ENCODE data around the gene DNAJB7.

DNAJB7 gene

GRCh38 chr22:40818747-40819598, 42.9 kb downstream of the DNAJB7 start, which contains the start of gene SLC25A17:
Gene SLC25A17 (minus strand): TSS chr22:40819346. CDS start chr22:40819248, 98 bp downstream.
- TF ChIP-seq, protein P1, sequence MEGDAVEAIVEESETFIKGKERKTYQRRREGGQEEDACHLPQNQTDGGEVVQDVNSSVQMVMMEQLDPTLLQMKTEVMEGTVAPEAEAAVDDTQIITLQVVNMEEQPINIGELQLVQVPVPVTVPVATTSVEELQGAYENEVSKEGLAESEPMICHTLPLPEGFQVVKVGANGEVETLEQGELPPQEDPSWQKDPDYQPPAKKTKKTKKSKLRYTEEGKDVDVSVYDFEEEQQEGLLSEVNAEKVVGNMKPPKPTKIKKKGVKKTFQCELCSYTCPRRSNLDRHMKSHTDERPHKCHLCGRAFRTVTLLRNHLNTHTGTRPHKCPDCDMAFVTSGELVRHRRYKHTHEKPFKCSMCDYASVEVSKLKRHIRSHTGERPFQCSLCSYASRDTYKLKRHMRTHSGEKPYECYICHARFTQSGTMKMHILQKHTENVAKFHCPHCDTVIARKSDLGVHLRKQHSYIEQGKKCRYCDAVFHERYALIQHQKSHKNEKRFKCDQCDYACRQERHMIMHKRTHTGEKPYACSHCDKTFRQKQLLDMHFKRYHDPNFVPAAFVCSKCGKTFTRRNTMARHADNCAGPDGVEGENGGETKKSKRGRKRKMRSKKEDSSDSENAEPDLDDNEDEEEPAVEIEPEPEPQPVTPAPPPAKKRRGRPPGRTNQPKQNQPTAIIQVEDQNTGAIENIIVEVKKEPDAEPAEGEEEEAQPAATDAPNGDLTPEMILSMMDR (IDR thresholded peaks at IDR 0.05; ENCODE audit: insufficient read depth, low read length, poor library complexity, severe bottlenecking), result peak; percentile 52
- Histone ChIP-seq H3K4me3 (replicated peaks; ENCODE audit: low read depth, low read length) (peak within 1 kb of the TSS; percentile 84), H3K27me3 (replicated peaks; ENCODE audit: control insufficient read depth, insufficient read depth, low read length) (no peaks in the 10 kb centered on the region), H3K36me3 (ENCODE audit: control insufficient read depth, insufficient read depth, low read length) (peaks cover 4% of the 10 kb centered on the region; the same call in 1 of the 2 replicates)
- DNase-seq (ENCODE audit: extremely low read depth, insufficient read length), result peak; percentile 88

DNA sequence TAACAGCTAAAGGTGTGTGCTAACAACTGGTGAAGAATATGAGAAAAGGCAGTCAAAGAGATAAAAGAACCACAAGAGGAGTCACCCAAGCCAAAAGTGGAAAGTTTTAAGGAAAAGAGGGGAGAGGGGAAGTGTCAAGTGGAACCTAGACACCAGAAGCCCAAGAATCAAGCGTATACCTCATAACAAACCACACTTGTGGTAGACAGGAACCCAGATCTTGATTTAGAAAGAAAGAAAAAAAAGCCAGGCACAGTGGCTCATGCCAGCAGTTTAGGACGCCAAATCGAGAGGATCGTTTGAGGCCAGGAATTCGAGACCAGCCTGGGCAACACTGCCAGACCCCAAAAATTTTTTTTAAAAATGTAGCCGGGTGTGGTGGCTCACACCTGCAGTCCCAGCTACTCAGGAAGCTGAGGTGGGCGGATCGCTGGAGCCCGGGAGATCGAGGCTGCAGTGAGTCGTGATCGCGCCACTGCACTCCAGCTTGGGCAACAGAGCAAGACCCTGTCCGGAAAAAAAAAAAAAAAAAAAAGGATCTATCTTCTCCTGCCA, 43.6 kb downstream of the DNAJB7 start:
- no peak for DNase-seq (ENCODE audit: extremely low read depth, insufficient read length)
- Histone ChIP-seq H3K4me3 (replicated peaks; ENCODE audit: low read depth, low read length) (peak overlapping the region; percentile 84), H3K27me3 (replicated peaks; ENCODE audit: control insufficient read depth, insufficient read depth, low read length) (no peaks in the 10 kb centered on the region)

DNA sequence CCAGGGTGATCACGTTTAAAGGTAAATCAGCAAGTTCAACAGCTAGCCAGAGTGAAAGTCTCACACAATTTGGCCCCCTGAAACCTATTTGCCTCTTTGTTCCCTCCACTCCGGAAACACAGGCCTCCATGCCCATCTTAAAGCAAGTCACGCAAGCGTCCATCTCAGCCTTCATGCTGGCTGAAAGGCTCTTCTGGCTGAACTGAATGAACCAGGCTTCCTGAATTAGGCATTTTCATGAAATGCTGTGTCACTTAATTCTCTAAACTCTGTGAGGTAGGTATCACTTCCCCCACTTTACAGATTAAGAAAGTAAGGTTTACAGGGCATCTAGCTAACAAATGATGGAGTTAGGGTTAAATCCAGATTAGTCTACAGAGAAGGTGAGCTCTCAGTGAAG, 44.2 kb downstream of the DNAJB7 start:
- peak; percentile 18 for DNase-seq (ENCODE audit: extremely low read depth, insufficient read length)
- TF ChIP-seq, protein P1 (IDR thresholded peaks at IDR 0.05; ENCODE audit: insufficient read depth, low read length, poor library complexity, severe bottlenecking), result no peak
- Histone ChIP-seq H3K27me3 (replicated peaks; ENCODE audit: control insufficient read depth, insufficient read depth, low read length) (no peaks in the 10 kb centered on the region), H3K4me3 (replicated peaks; ENCODE audit: low read depth, low read length) (peak overlapping the region; percentile 84), H3K36me3 (ENCODE audit: control insufficient read depth, insufficient read depth, low read length) (peaks cover 4% of the 10 kb centered on the region)

More for the DNA sequence above, 43.6 kb downstream of the DNAJB7 start:
- peaks cover 4% of the 10 kb centered on the region for H3K36me3 ChIP-seq (ENCODE audit: control insufficient read depth, insufficient read depth, low read length)
- TF ChIP-seq, protein P1 (IDR thresholded peaks at IDR 0.05; ENCODE audit: insufficient read depth, low read length, poor library complexity, severe bottlenecking), result no peak

GRCh38 chr22:40813912-40814315, 48.0 kb downstream of the DNAJB7 start:
- H3K4me3 ChIP-seq (replicated peaks; ENCODE audit: low read depth, low read length), result no peak overlapping the region
- H3K36me3 ChIP-seq (ENCODE audit: control insufficient read depth, insufficient read depth, low read length), result peaks cover 6% of the 10 kb centered on the region
- TF ChIP-seq, protein P1 (IDR thresholded peaks at IDR 0.05; ENCODE audit: insufficient read depth, low read length, poor library complexity, severe bottlenecking), result no peak
- no peaks in the 10 kb centered on the region for H3K27me3 ChIP-seq (replicated peaks; ENCODE audit: control insufficient read depth, insufficient read depth, low read length)
- no peak for DNase-seq (ENCODE audit: extremely low read depth, insufficient read length)

Measured in GM06990 (cell line).